ENCODE measurements around the gene TENM4.

TENM4 gene

DNA sequence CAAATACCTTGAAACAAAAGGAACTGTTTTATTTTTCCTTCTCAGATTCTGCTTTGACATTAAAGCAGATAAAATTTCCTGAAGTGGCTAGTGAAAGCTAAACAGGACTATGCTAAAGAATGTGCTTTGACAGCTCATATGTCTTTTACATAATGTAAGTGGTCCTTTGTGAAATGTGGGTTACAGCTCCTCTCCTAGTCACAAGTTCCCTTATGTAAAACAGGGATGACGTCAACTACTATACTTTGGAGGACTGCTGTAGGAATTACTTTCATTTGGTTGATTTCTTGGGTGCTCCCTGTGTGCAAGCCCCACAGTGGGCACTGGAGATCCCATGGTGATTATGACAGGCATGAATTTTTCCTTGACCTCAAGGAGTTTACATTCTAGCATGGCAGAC lies 649.6 kb downstream of the TENM4 start:
- Histone ChIP-seq H3K4me1 (ENCODE audit: control insufficient read depth, low read length) (no peaks in the 10 kb centered on the region), H3K4me3 (ENCODE audit: low read length) (no peak overlapping the region), H3K9me2 (replicated peaks; ENCODE audit: control insufficient read depth, low read length) (no peaks in the 10 kb centered on the region), H3K4me2 (ENCODE audit: low read length) (no peak overlapping the region), H4K20me1 (ENCODE audit: control insufficient read depth, insufficient read depth, low read depth, low read length) (no peaks in the 10 kb centered on the region), H3K79me2 (ENCODE audit: control insufficient read depth, low read length) (no peaks in the 10 kb centered on the region), H3K36me3 (ENCODE audit: control insufficient read depth, low read length) (no peaks in the 10 kb centered on the region), H3F3A (ENCODE audit: control insufficient read depth, insufficient read depth) (no peaks in the 10 kb centered on the region), H3K27ac (ENCODE audit: low read depth, low read length) (no peak overlapping the region), H3K9me3 (ENCODE audit: control insufficient read depth, insufficient read depth, low read length) (no peaks in the 10 kb centered on the region), H3K27me3 (ENCODE audit: control insufficient read depth, low read length) (no peaks in the 10 kb centered on the region)
- TF ChIP-seq EZH2phosphoT487 (IDR thresholded peaks at IDR 0.05; ENCODE audit: borderline replicate concordance, low read length), result no peak
- TF ChIP-seq, protein P1, sequence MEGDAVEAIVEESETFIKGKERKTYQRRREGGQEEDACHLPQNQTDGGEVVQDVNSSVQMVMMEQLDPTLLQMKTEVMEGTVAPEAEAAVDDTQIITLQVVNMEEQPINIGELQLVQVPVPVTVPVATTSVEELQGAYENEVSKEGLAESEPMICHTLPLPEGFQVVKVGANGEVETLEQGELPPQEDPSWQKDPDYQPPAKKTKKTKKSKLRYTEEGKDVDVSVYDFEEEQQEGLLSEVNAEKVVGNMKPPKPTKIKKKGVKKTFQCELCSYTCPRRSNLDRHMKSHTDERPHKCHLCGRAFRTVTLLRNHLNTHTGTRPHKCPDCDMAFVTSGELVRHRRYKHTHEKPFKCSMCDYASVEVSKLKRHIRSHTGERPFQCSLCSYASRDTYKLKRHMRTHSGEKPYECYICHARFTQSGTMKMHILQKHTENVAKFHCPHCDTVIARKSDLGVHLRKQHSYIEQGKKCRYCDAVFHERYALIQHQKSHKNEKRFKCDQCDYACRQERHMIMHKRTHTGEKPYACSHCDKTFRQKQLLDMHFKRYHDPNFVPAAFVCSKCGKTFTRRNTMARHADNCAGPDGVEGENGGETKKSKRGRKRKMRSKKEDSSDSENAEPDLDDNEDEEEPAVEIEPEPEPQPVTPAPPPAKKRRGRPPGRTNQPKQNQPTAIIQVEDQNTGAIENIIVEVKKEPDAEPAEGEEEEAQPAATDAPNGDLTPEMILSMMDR (IDR thresholded peaks at IDR 0.05; ENCODE audit: low read depth, low read length, poor library complexity, severe bottlenecking), result no peak

DNA sequence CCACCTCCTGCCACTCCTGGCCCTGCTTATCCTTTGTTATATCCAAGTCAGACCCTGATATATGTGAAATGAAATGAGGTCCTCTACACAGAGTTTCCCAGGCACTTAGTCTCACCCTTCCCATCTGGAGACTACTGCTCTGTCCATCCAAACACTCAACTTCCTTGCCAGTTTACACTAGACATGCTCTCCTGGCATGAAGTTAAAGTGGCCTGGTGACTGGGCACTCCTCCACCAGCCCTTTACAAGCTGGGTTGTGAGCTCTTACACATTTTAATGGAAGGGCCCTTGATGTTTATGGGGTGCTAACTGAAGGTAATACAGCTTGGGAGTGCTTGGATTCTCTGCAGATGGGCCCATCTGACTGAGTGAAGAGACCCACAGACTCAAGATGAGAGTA lies 650.0 kb downstream of the TENM4 start:
- Histone ChIP-seq H4K20me1 (ENCODE audit: control insufficient read depth, insufficient read depth, low read depth, low read length) (no peaks in the 10 kb centered on the region), H3K4me1 (ENCODE audit: control insufficient read depth, low read length) (no peaks in the 10 kb centered on the region), H3K9me3 (ENCODE audit: control insufficient read depth, insufficient read depth, low read length) (no peaks in the 10 kb centered on the region), H3K36me3 (ENCODE audit: control insufficient read depth, low read length) (no peaks in the 10 kb centered on the region), H3K27ac (ENCODE audit: low read depth, low read length) (no peak overlapping the region), H3K79me2 (ENCODE audit: control insufficient read depth, low read length) (no peaks in the 10 kb centered on the region), H3K4me2 (ENCODE audit: low read length) (no peak overlapping the region), H3K9me2 (replicated peaks; ENCODE audit: control insufficient read depth, low read length) (no peaks in the 10 kb centered on the region), H3F3A (ENCODE audit: control insufficient read depth, insufficient read depth) (no peaks in the 10 kb centered on the region), H3K4me3 (ENCODE audit: low read length) (no peak overlapping the region), H3K27me3 (ENCODE audit: control insufficient read depth, low read length) (no peaks in the 10 kb centered on the region)
- TF ChIP-seq EZH2phosphoT487 (IDR thresholded peaks at IDR 0.05; ENCODE audit: borderline replicate concordance, low read length), result no peak
- TF ChIP-seq, protein P1 (IDR thresholded peaks at IDR 0.05; ENCODE audit: low read depth, low read length, poor library complexity, severe bottlenecking), result no peak

DNA sequence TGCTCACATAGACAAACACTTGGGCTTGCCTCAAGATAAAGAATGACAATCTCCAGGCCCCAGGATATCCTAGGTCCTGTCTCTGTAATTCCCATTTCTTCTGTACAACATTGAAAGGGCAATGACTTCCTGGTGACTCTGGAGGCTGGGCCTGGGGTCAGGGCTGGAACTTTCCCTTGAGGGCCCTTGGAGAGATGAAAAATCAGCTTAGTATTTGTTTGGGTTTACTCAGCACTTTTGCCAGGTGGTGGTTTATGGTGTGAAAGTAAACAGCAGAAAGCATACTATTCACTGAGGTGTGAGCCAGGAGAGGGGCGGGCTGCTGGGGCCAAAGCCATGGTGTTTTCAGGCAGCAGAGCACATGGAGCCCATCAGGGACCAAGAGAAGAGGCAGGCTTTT lies 651.5 kb downstream of the TENM4 start:
- H3F3A ChIP-seq (ENCODE audit: control insufficient read depth, insufficient read depth), result no peaks in the 10 kb centered on the region
- H3K9me2 ChIP-seq (replicated peaks; ENCODE audit: control insufficient read depth, low read length), result no peaks in the 10 kb centered on the region
- no peaks in the 10 kb centered on the region for H3K4me1 ChIP-seq (ENCODE audit: control insufficient read depth, low read length)
- no peaks in the 10 kb centered on the region for H3K79me2 ChIP-seq (ENCODE audit: control insufficient read depth, low read length)
- H4K20me1 ChIP-seq (ENCODE audit: control insufficient read depth, insufficient read depth, low read depth, low read length), result no peaks in the 10 kb centered on the region
- no peak overlapping the region for H3K27ac ChIP-seq (ENCODE audit: low read depth, low read length)
- H3K9me3 ChIP-seq (ENCODE audit: control insufficient read depth, insufficient read depth, low read length), result no peaks in the 10 kb centered on the region
- no peaks in the 10 kb centered on the region for H3K36me3 ChIP-seq (ENCODE audit: control insufficient read depth, low read length)
- no peak overlapping the region for H3K4me2 ChIP-seq (ENCODE audit: low read length)
- no peak overlapping the region for H3K4me3 ChIP-seq (ENCODE audit: low read length)
- TF ChIP-seq, protein P1 (IDR thresholded peaks at IDR 0.05; ENCODE audit: low read depth, low read length, poor library complexity, severe bottlenecking), result no peak
- no peak for TF ChIP-seq EZH2phosphoT487 (IDR thresholded peaks at IDR 0.05; ENCODE audit: borderline replicate concordance, low read length)
- no peaks in the 10 kb centered on the region for H3K27me3 ChIP-seq (ENCODE audit: control insufficient read depth, low read length)

DNA sequence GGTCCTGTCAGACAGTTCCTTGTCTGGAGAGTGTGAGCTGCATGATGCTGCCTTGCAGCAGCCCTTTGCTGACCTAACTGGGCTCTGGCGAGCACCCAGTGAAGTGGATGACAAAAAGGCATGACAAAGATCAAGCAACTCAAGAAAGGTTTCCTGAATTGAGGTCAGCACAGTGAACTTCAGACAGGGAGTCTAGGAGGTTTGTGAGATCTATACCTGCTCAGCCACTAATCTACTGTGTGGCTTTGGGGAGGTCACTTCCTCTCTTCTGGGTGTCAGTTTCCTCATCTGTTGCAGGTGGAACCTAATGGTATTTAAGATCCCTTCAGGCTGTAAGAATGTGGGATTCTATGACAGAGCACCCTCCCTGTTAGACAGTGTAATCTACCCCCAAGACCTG lies 652.3 kb downstream of the TENM4 start:
- Histone ChIP-seq H3K4me1 (ENCODE audit: control insufficient read depth, low read length) (no peaks in the 10 kb centered on the region), H3K27ac (ENCODE audit: low read depth, low read length) (no peak overlapping the region), H3K79me2 (ENCODE audit: control insufficient read depth, low read length) (no peaks in the 10 kb centered on the region), H3K9me3 (ENCODE audit: control insufficient read depth, insufficient read depth, low read length) (no peaks in the 10 kb centered on the region), H3K4me3 (ENCODE audit: low read length) (no peak overlapping the region), H3K4me2 (ENCODE audit: low read length) (no peak overlapping the region), H3K27me3 (ENCODE audit: control insufficient read depth, low read length) (no peaks in the 10 kb centered on the region), H3K9me2 (replicated peaks; ENCODE audit: control insufficient read depth, low read length) (no peaks in the 10 kb centered on the region), H3K36me3 (ENCODE audit: control insufficient read depth, low read length) (no peaks in the 10 kb centered on the region), H4K20me1 (ENCODE audit: control insufficient read depth, insufficient read depth, low read depth, low read length) (no peaks in the 10 kb centered on the region), H3F3A (ENCODE audit: control insufficient read depth, insufficient read depth) (no peaks in the 10 kb centered on the region)
- TF ChIP-seq, protein P1 (IDR thresholded peaks at IDR 0.05; ENCODE audit: low read depth, low read length, poor library complexity, severe bottlenecking), result no peak
- TF ChIP-seq EZH2phosphoT487 (IDR thresholded peaks at IDR 0.05; ENCODE audit: borderline replicate concordance, low read length), result no peak

Data from DOHH2 (cell line).